Measurements from ENCODE around the gene COP1. TPM values are rescaled to one million over a fixed set of nuclear protein-coding genes. Genes with fewer than 3 reads are reported as not detected.

The COP1 gene
- total and polyA plus RNA-seq, 2 of the 8 experiments (the other 6 are each of a cell fraction or from before 2014, with no cell fraction given), result 26.2 to 44.9 TPM

- no peak for TF ChIP-seq HDAC2 (IDR thresholded peaks at IDR 0.05; ENCODE audit: borderline replicate concordance in 1 of 2, low read depth in 2 of 2, low read length in 2 of 2)
- TF ChIP-seq BRCA1 (IDR thresholded peaks at IDR 0.05; ENCODE audit: low read depth, low read length), result no peak
- TF ChIP-seq ATF2 (IDR thresholded peaks at IDR 0.05; ENCODE audit: low read length), result no peak
- no peak for TF ChIP-seq SAP30 (IDR thresholded peaks at IDR 0.05; ENCODE audit: insufficient read depth, insufficient replicate concordance, low read length)
- no peak for TF ChIP-seq FOSL1 (IDR thresholded peaks at IDR 0.05; ENCODE audit: insufficient read depth, low read depth, low read length)
- TF ChIP-seq TEAD4 (IDR thresholded peaks at IDR 0.05; ENCODE audit: low read depth, low read length), result no peak
- no peak for TF ChIP-seq MAFK (IDR thresholded peaks at IDR 0.05; ENCODE audit: low read depth, low read length)
These were observed 138.8 kb downstream of the COP1 start (continued) for GRCh38 chr1:176068256-176068655.
